A673 (cell line): ENCODE data around the gene C14orf132. TPM values are rescaled to one million over a fixed set of nuclear protein-coding genes. Genes with fewer than 3 reads are reported as not detected.

Experiments used
- BruUV-seq: library from RNA; stranded (reverse); fragments of 400-500 nt; replicated peaks from 2 replicates; lab custom pipeline; 2021; lab: Mats Ljungman, UMichigan
- CTCF ChIA-PET: fragments of 300-600 bp; sonication (Branson Sonifier 250); formaldehyde crosslinking; loops from one replicate; lab custom pipeline; 2022; ENCODE audit warnings: antibody characterized with exemption; lab: Charles Lee
- POLR2A ChIA-PET: fragments of 300-600 bp; sonication (Branson Sonifier 250); formaldehyde crosslinking; loops from one replicate; lab custom pipeline; 2022; ENCODE audit warnings: antibody characterized with exemption; ENCODE audit not compliant: low non-redundant PET; lab: Charles Lee
- DNase-seq: peaks from one replicate; pipeline ENCODE4 v3.0.0-alpha.2; 2015; ENCODE audit warnings: low spot score
- H3K27ac ChIP-seq: fragments of 200-600 bp; sonication (generic); 2 replicates; pipeline ENCODE4 v1.5.1; 2016; ENCODE audit warnings: mixed run types, low read depth, mild to moderate bottlenecking, mixed read lengths, antibody characterized with exemption, low read length; ENCODE audit not compliant: poor library complexity, severe bottlenecking
- H3K27me3 ChIP-seq: fragments of 200-600 bp; sonication (generic); replicated peaks from 2 replicates; pipeline ENCODE4 v1.6.1; 2017; ENCODE audit warnings: mixed run types, low read depth, mild to moderate bottlenecking, mixed read lengths, antibody characterized with exemption, low read length; ENCODE audit not compliant: insufficient read depth, poor library complexity
- H3K36me3 ChIP-seq: fragments of 200-600 bp; sonication (generic); 2 replicates; pipeline ENCODE4 v1.6.1; 2016; ENCODE audit warnings: mixed run types, mild to moderate bottlenecking, mixed read lengths, antibody characterized with exemption, low read length; ENCODE audit not compliant: insufficient read depth, poor library complexity, severe bottlenecking
- H3K4me1 ChIP-seq: fragments of 200-600 bp; sonication (generic); 2 replicates; pipeline ENCODE4 v1.6.1; 2017; ENCODE audit warnings: mixed run types, mild to moderate bottlenecking, mixed read lengths, antibody characterized with exemption, low read length; ENCODE audit not compliant: insufficient read depth, poor library complexity, severe bottlenecking
- H3K4me3 ChIP-seq: fragments of 200-600 bp; sonication (generic); 2 replicates; pipeline ENCODE4 v1.5.1; 2016; ENCODE audit warnings: low read depth, mixed run types, mild to moderate bottlenecking, mixed read lengths, low read length; ENCODE audit not compliant: poor library complexity, severe bottlenecking
- H3K9me3 ChIP-seq: fragments of 200-600 bp; sonication (generic); 2 replicates; pipeline ENCODE4 v1.6.1; 2016; ENCODE audit warnings: mixed run types, low read depth, mild to moderate bottlenecking, mixed read lengths, antibody characterized with exemption, low read length; ENCODE audit not compliant: poor library complexity, severe bottlenecking
- CTCF ChIP-seq: fragments of 300-800, 200-600 bp; sonication (generic); conservative IDR thresholded peaks from 2 replicates; pipeline ENCODE4 v1.5.1; 2017; ENCODE audit warnings: low read depth, mild to moderate bottlenecking, antibody characterized with exemption, low read length, moderate library complexity, mixed read lengths
- EZH2 ChIP-seq: fragments of 200-600 bp; sonication (generic); IDR thresholded peaks from 2 replicates; pipeline ENCODE4 v1.6.1; 2017; ENCODE audit warnings: borderline replicate concordance, low read depth, mild to moderate bottlenecking, mixed read lengths, antibody characterized with exemption, low read length; ENCODE audit not compliant: poor library complexity, severe bottlenecking
- intact Hi-C: fragments of 100-400 bp; cut with micrococcal nuclease; formaldehyde crosslinking; loops from one replicate; pipeline ENCODE4 v1.10.0; 2022; ENCODE audit not compliant: unreplicated experiment
- total RNA-seq: library from RNA; stranded (reverse); gene quantifications from 2 replicates; pipeline ENCODE4 v1.2.3, GENCODE V29; 2021

Gene C14orf132
- total RNA-seq, 1 experiment from 2014 or later, result 8.3 TPM

- ChIA-PET CTCF (no interaction called here), POLR2A (no interaction called here)
- no peak for DNase-seq
- Histone ChIP-seq H3K9me3 (no peaks in the 10 kb centered on the region), H3K4me3 (no peak overlapping the region), H3K36me3 (no peaks in the 10 kb centered on the region), H3K27me3 (no peaks in the 10 kb centered on the region), H3K4me1 (no peaks in the 10 kb centered on the region), H3K27ac (no peak overlapping the region)
- intact Hi-C loops, result no loop called here
- TF ChIP-seq CTCF (no peak), EZH2 (no peak)
- no TSS peak for BruUV-seq
Measured at GRCh38 chr14:96059519-96060135, 20.5 kb downstream of the C14orf132 start.

GRCh38 chr14:96060186-96060933 lies 21.2 kb downstream of the C14orf132 start:
- intact Hi-C loops, result no loop called here
- BruUV-seq, result no TSS peak
- Histone ChIP-seq H3K27ac (no peak overlapping the region), H3K27me3 (no peaks in the 10 kb centered on the region), H3K36me3 (no peaks in the 10 kb centered on the region), H3K4me3 (no peak overlapping the region), H3K4me1 (no peaks in the 10 kb centered on the region), H3K9me3 (no peaks in the 10 kb centered on the region)
- no peak for DNase-seq
- ChIA-PET POLR2A (no interaction called here), CTCF (no interaction called here)
- TF ChIP-seq EZH2, result no peak
- TF ChIP-seq CTCF, result no peak

DNA sequence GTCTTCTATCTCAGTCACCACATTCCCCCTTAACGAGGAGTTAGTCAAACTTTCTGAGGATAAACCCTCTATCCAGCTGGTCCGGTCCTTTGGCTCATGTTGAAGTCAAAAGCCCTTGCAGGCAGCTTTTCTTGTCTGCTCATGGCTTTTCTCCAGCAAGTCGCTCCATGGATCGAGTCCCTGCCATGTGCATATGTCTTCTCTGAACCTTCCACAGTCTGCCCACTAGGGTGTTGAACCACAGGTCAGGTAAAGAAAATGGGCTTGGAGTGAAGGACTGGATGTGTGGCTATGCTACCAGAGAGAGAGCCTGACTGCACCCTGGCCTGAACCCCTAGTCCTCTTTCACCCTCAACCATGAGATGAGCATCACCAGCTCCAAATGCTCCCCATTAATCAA lies 22.8 kb downstream of the C14orf132 start:
- no peak for DNase-seq
- no peaks in the 10 kb centered on the region for H3K4me1 ChIP-seq
- POLR2A ChIA-PET, result no interaction called here
- H3K4me3 ChIP-seq, result no peak overlapping the region
- no peaks in the 10 kb centered on the region for H3K27me3 ChIP-seq
- H3K27ac ChIP-seq, result no peak overlapping the region
- CTCF ChIA-PET, result interaction anchor here (0.7 kb wide), 1 partner anchor 13 kb away, joined by 6 read pairs; no protein-coding TSS in a partner anchor
- H3K9me3 ChIP-seq, result no peaks in the 10 kb centered on the region
- TF ChIP-seq CTCF, result no peak
- TF ChIP-seq EZH2, result no peak
- intact Hi-C loops, result no loop called here
- no TSS peak for BruUV-seq
- H3K36me3 ChIP-seq, result no peaks in the 10 kb centered on the region
